ENCODE measurements around the gene IFT20. TPM values are rescaled to one million over a fixed set of nuclear protein-coding genes. Genes with fewer than 3 reads are reported as not detected.

Gene IFT20
- total RNA-seq, 1 experiment from 2014 or later, result 21.0 TPM

DNA sequence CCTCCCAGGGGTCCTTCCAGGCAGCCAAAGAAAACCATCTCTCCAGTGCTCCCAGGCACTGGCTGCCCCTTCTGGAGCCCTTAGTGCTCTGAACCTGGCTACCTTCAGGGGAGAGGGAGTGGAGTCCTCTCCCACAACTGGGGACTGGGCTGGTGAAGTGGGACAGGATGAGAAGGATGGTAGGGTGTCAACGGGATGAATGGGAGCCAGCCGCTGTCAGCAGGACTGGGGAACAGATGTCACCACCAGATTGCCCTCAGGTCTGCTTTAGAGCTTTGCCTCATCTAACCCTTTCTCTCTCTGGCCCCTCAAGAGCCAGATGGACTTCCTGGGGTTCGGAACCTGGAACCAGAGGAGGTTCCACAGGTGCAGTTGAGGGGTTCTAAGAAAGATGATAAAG is 30.2 kb upstream of the IFT20 start:
- Histone ChIP-seq H3K79me1 (ENCODE audit: insufficient read depth, low read depth, low read length, poor library complexity, severe bottlenecking) (no peaks in the 10 kb centered on the region), H4K20me1 (ENCODE audit: control insufficient read depth, insufficient read depth, insufficient read length) (no peaks in the 10 kb centered on the region), H3K14ac (ENCODE audit: insufficient read depth, low read length) (no peak overlapping the region), H3K79me2 (ENCODE audit: insufficient read depth, low read length) (no peaks in the 10 kb centered on the region), H2BK20ac (ENCODE audit: low read depth, low read length, poor library complexity, severe bottlenecking) (no peak overlapping the region), H3K23me2 (ENCODE audit: insufficient read length, low read depth, low read length, poor library complexity, severe bottlenecking) (no peaks in the 10 kb centered on the region), H2BK5ac (ENCODE audit: insufficient read length, low read length) (no peak overlapping the region), H2BK12ac (ENCODE audit: insufficient read length, low read depth, low read length) (no peak overlapping the region), H3T11ph (ENCODE audit: low read length) (no peak overlapping the region), H3K9me3 (ENCODE audit: control insufficient read depth, low read depth, low read length) (no peaks in the 10 kb centered on the region), H3K27ac (ENCODE audit: insufficient read length, low read depth, low read length) (no peak overlapping the region), H3K27me3 (ENCODE audit: insufficient read depth, low read length) (no peaks in the 10 kb centered on the region), H4K5ac (ENCODE audit: insufficient read length, low read depth, low read length) (no peak overlapping the region), H2BK15ac (ENCODE audit: low read depth, low read length) (no peak overlapping the region), H3K56ac (ENCODE audit: insufficient read length, low read depth, low read length) (no peak overlapping the region), H3K9ac (ENCODE audit: extremely low read depth, insufficient read length, low read length) (no peak overlapping the region), H3K4me2 (ENCODE audit: insufficient read depth, insufficient read length, low read length) (no peak overlapping the region), H2AFZ (ENCODE audit: low read length) (no peak overlapping the region), H4K91ac (ENCODE audit: insufficient read length, low read depth, low read length) (no peak overlapping the region), H3K23ac (ENCODE audit: insufficient read length, low read depth, low read length) (no peak overlapping the region), H3K18ac (ENCODE audit: insufficient read length, low read depth, low read length) (no peak overlapping the region), H4K8ac (replicated peaks; ENCODE audit: insufficient read length, low read depth, low read length) (no peak overlapping the region), H3K4me1 (ENCODE audit: insufficient read depth, low read length) (no peaks in the 10 kb centered on the region), H3K4ac (ENCODE audit: low read depth, low read length) (no peak overlapping the region), H2BK120ac (ENCODE audit: low read depth, low read length, poor library complexity, severe bottlenecking) (no peak overlapping the region), H2AK5ac (ENCODE audit: insufficient read length, low read length) (no peak overlapping the region)
- no CpG with 5 or more reads among the region's 3 CpGs for WGBS (ENCODE audit: extremely low coverage, insufficient read length, low lambda C conversion rate)
- Mint-ChIP-seq H3K36me3 (ENCODE audit: insufficient read depth in 1 of 3, low read depth in 3 of 3) (peaks cover 12 to 17% (median 13%) of the 10 kb centered on the region in 3 experiments; a peak in 6 of 7 replicates), H3K4me3 (no peak overlapping the region; a peak in 1 of 5 replicates), H3K27ac (no peak overlapping the region), H3K4me1 (peaks cover 7 to 10% of the 10 kb centered on the region in 2 experiments), H3K9me3 (no peaks in the 10 kb centered on the region; a peak in 1 of 5 replicates), H3K27me3 (ENCODE audit: low read depth) (no peaks in the 10 kb centered on the region; the same call in 1 of the 2 replicates)
- DNase-seq, result no peak
- TF ChIP-seq, protein P1, sequence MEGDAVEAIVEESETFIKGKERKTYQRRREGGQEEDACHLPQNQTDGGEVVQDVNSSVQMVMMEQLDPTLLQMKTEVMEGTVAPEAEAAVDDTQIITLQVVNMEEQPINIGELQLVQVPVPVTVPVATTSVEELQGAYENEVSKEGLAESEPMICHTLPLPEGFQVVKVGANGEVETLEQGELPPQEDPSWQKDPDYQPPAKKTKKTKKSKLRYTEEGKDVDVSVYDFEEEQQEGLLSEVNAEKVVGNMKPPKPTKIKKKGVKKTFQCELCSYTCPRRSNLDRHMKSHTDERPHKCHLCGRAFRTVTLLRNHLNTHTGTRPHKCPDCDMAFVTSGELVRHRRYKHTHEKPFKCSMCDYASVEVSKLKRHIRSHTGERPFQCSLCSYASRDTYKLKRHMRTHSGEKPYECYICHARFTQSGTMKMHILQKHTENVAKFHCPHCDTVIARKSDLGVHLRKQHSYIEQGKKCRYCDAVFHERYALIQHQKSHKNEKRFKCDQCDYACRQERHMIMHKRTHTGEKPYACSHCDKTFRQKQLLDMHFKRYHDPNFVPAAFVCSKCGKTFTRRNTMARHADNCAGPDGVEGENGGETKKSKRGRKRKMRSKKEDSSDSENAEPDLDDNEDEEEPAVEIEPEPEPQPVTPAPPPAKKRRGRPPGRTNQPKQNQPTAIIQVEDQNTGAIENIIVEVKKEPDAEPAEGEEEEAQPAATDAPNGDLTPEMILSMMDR (conservative IDR thresholded peaks at IDR 0.05), result no peak
